ENCODE results near the gene PITX2.

GRCh38 chr4:110586131-110586850 lies 36.6 kb downstream of the PITX2 start:
- TF ChIP-seq CTCF (conservative IDR thresholded peaks at IDR 0.05 in 1 of 2, IDR thresholded peaks at IDR 0.05 in 1 of 2; ENCODE audit: extremely low read depth in 1 of 2, insufficient read depth in 1 of 2, low read depth in 1 of 2, low read length in 2 of 2), result peak; percentile 53 to 68
- no peak for TF ChIP-seq EZH2 (IDR thresholded peaks at IDR 0.05; ENCODE audit: borderline replicate concordance, low read length)

All from mammary epithelial cell (primary cell).